Activated T-helper 9 cell treated with anti-CD3 and anti-CD28 coated beads, Interleukin-2, amount 50 U/mL, for 16 hours (primary cell): ENCODE measurements around the gene POLA1.
"Not testable (repeated sequence)": the region's sequence is repeated elsewhere in the genome, so short reads cannot be mapped to it uniquely, and the experiment has no call there.

Experiments
- DNase-seq: peaks from one replicate; pipeline ENCODE4 v3.0.0-alpha.2; 2020; ENCODE audit warnings: low read depth

Gene POLA1

DNA sequence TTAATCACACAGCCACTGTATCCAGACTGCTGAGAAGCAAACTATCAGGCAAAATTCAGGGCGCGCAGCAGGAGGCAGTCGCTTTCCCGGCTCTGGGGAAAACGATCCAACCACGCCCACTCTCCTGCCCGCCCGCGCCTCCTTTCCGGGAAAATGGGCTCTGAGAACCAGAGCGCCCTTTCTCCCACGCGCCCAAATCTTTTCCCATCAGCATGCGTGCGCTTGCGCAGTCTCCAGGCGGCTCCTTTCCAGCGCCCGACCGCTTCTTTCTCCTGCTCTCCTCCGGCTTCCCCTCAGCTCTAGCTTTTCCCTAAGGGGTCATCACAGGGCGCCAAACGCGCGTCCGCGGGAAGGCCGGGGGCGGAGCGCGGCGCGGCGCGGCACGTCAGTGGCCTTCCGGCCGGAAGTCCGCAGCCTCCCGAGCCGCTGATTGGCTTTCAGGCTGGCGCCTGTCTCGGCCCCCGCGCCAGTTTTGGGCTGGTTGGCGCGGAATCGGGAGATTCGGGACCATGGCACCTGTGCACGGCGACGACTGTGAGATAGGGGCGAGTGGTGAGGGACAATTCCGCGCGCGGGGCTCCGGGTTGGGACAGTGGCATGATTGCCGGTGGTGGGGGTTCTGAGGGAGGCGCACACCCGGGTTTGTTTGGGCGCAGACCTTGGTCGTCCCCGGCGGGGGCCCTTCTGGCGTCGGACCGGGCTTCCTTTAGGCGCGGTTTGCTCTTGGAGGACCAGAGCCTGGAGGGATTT is at the start of gene POLA1:
POLA1 (plus strand) TSS at position 466 of the 750 bp plus-strand sequence; CDS start at position 510, 44 bp downstream.
- DNase-seq: peak; percentile 54

DNA sequence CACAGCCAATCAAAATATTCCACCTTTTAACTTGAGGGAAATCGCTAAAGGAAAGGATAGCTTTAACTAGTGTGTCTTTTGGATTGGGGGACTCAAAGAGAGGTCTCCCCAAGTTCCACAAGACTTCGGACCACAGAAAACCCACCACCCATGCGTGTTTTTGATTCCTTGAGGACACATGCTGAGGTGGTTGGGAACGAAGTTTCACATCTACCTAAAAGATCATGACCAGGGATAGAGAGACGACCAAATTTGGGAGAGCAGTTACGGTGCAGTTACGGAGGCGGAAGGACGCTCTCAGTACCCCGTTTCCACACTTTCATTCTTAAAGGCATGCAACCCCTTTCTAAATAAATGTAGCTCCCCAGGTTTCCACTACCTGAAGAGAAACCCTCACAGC is 47.7 kb upstream of the POLA1 start:
- no peak for DNase-seq

GRCh38 chrX:24646745-24647182 is 47.0 kb upstream of the POLA1 start:
- no peak for DNase-seq

DNA sequence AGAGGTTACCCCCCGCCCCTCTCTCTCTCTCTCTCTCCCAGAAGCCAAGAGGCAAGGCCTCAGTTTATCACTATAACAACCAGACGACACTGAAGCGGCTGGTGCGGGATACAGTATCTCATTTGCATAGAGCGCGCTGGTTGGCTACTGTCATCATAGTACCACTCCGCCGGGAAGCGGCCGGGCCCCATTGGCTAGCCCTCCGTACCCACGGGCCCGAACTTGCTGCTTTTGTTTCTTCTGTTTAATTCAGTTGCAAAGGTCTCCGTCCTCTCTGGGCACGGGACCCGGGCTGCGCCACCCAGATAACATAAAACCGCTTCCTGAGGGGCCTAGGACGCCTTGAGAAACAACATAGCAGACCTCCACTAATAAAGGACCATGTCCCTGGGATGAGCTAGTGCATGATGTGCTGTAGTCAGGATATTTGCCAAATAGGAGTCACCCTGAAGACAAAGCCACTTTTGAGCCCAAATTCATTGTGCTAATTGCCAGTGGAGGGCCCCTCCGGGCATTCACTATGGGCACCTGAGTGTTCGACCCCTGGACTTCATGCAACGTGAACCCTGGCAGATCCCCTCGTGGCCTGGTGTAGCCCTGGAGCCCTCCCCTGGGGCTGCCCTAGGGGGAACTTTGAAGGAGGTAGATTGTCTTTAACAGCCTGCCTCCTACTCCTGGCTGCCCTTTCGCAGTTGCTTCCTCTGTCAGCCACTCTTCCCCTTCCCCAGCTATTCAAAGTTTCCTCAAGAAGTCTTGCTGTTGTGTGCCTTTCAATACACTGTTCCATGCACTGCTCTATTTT is 46.3 kb upstream of the POLA1 start, which contains the start of gene PCYT1B:
PCYT1B (minus strand) TSS at position 91 of the 802 bp plus-strand sequence. CDS start 242 bp downstream, outside the sequence.
- DNase-seq: peak; percentile 23

GRCh38 chrX:24648495-24648894 is 45.2 kb upstream of the POLA1 start:
- DNase-seq: no peak

DNA sequence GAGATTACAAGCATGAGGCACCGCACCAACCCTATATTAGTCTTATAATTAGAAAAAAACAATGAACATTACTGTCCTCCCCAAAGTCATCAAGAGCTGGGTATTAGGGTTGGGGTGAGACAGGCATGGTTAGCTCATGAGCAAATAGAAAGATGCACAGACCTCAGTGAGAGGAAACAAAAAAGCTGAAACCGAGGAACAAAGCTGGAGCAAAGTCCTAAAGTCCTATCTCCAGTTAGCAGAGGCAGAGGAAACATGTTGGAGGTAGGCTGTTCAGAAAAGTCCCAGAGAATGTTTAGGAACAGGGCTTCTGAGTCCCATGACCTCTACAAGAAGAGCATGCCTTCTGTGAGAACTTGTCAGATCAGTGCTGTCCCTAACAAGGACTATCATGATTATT is 41.9 kb upstream of the POLA1 start:
- no peak for DNase-seq

DNA sequence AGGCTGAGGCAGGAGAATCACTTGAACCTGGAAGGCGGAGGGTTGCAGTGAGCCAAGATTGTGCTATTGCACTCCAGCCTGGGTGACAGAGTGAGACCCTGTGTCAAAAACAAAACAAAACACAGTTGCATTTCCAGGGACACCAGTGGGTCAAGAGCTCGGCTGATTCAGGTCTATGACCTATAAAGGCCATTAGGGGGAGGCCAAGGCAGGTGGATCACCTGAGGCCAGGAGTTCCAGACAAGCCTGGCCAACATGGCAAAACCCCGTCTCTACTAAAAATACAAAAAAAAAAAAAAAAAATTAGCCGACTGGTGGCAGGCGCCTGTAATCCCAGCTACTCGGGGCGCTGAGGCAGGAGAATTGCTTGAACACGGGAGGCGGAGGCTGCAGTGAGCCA is 38.0 kb upstream of the POLA1 start:
- not testable (repeated sequence) for DNase-seq

GRCh38 chrX:24657671-24658386 is 35.9 kb upstream of the POLA1 start:
- no peak for DNase-seq

DNA sequence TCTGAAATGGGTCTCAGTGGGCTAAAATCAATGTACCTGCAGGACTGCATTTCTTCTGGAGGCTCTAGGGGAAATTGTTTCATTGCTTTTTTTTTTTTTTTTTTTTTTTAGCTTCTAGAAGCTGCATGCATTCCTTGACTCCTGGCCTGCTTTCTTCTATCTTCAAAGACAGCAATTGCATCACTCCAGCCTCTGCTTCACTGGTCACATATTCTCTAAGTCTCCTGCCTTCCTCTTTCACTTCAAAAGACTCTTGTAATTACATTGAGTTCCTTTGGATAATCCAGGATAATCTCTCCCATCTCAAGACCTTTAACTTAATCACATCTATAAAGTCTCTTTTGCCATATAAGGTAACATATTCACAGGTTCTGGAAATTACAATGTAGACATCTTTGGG is 35.3 kb upstream of the POLA1 start:
- DNase-seq: no peak

DNA sequence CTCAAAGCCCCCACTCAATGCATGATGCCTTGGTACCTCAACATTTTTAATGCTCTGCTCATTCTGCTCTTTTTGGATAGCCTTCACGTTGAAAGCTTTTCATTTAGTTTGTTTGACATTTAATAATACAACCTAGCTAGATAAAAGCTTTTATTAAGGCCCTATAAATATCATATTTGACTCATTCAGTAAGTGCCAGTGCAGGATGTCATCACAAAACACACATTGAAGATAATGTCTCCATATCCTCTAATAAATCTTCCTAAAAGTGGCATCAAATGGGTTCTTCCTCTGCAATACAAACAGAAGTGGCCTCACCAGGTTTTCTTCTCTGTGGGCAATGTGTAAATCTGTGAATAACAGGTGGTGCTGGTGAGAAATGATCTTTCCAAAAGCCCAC is 34.6 kb upstream of the POLA1 start:
- DNase-seq: no peak

DNA sequence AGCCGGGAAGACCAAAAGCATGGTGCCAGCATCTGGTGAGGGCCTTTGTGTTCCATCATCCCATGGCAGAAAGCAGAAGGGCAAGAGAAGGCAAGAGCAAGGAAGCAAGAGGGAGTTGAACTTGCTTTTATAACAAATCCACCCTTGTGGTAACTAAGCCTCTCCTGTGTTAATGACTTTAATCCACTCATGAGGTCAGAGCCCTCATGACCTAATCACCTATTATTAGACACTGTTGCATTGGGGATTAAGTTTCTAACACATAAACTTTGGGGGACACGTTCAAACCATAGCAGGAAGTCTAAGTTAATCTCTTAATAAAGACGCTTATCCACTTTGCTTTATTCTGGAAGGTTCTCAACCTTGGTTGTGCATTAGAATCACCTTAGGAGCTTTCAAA is 34.1 kb upstream of the POLA1 start:
- no peak for DNase-seq

DNA sequence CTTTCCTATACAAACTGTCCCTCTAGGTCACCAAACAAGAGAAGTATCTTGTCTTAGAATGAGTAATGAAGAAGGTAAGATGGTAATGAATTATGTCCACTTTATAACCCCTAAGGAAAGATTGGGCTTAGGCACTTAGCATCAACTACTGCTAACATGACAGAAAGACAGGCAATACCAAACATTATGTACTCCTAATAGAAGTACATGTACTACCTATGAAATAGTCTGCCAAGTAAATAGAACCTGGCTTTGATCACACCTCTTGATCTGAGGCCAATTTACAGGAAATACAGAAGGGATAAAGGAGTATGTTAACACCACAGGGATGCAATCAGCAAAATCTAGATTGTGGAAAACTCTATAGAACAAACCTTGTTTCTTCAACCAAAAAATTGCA is 32.4 kb upstream of the POLA1 start:
- no peak for DNase-seq

- DNase-seq: no peak
Measured at GRCh38 chrX:24662352-24662751, 31.4 kb upstream of the POLA1 start.

GRCh38 chrX:24668111-24668510 is 25.6 kb upstream of the POLA1 start:
- no peak for DNase-seq

DNA sequence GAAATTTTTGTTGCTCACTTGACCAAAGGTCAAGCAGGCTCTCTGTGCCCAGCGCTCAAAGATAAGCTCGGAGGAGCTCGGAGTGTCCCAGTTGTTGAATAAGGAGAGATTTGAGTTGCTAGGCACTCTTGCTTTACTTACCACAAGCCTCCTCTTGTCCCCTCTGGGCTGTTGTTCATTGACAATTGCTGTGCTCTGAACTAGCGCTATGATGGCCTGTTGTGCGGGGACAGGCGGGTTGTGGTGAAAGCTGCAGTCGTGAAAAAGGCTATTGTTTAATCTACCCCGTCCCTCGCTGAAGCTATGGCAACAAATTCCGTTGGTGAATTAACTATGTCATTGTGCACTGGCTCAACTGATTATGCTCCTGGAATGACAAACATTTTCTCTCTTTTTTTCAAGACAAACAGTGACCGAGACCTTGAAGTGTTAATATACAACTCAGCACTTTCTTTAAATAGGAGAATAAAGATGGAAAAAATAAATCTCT is 21.0 kb upstream of the POLA1 start:
- no peak for DNase-seq

DNA sequence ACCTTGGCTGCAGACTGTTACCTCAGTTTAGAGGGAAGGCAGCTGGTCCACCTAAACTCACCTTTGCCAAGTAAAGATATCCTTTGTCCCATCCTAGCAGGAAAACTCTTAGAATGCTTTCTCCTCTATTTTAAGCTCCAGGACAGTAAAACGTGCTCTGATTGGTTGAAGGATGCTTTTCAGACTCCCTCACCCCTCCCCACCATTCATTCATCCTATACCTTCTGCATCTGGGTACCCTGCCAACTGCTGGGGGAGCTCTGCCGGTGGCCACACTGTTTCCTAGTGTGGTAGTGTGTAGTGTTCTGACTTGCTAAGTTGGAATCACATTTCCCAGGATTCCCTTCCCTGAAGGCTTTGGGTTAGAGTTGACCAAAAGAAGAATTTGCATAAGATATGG is 20.3 kb upstream of the POLA1 start:
- no peak for DNase-seq

DNA sequence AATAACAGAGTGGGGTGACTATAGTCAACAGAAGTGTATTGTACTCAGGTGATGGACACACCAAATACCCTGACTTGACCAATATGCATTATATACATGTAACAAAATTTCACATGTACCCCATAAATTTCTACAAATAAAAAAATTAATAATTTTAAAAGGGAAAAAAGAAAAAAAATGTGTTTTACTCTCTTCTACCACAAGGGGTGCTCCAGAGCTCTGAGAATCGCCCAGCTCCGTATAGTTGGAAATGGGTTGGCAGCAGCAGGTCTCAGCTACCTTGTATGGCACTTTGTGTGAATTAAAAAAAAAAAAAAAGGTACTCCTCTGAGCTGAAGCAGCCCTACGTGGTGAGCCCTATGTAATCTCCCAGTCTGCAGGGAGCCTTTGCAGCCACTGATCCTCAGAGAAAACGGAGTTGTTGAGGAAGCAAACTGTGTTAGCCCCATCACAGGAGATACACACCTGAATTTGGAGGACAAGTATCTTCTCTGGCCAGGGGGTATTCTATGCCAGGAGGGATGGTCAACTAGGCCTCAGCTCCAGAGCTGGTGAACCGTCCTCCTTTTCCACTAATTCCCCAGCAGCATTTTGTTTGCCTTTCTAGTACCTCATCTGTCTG is 17.2 kb upstream of the POLA1 start:
- no peak for DNase-seq

- DNase-seq: peak; percentile 11
Measured at GRCh38 chrX:24682739-24683432, 10.8 kb upstream of the POLA1 start.

DNA sequence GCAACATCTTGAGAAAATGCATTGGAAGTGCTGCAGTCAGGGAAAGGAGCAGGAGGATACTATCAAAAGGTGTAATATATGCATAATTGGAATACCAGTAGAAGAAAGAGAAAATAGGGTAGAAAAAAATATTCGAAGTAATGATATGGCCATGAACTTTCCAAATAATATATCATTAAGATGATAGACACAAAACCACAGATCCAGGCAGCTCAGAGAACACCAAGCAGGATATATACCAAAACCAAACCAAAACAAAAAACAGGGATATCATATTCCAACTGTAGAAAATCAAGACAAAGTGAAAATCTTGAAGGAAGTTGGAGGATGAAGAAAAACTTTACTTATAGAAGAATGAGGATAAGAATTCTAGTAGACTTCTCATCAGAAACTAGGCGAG is 9.7 kb upstream of the POLA1 start:
- no peak for DNase-seq

- no peak for DNase-seq
Measured at GRCh38 chrX:24692305-24692704, 1.4 kb upstream of the POLA1 start.

GRCh38 chrX:24694825-24695224 is 1.1 kb downstream of the POLA1 start:
- DNase-seq: no peak
